SK-N-SH treated with all-trans-retinoic acid at 6 μM for 48 hours (cell line): Measurements from ENCODE around the gene PICK1.

Experiments used
- ATAC-seq: fragments of 200-7000 bp; cut with Tn5 transposase; 3 replicates; pipeline ENCODE4 v1.9.1; 2020; ENCODE audit warnings: mild to moderate bottlenecking, moderate library complexity
- CSDC2 ChIP-seq: fragments of 250-450 bp; sonication (Bioruptor Pico); IDR thresholded peaks from 2 replicates; pipeline ENCODE4 v1.5.0; 2020; ENCODE audit warnings: mild to moderate bottlenecking, moderate library complexity
- GLIS3 ChIP-seq: fragments of 250-450 bp; sonication (Bioruptor Pico); IDR thresholded peaks from 2 replicates; pipeline ENCODE4 v1.5.0; 2020; ENCODE audit warnings: mild to moderate bottlenecking, moderate library complexity
- ISL1 ChIP-seq: fragments of 250-450 bp; sonication (Bioruptor Pico); IDR thresholded peaks from 2 replicates; pipeline ENCODE4 v2.1.2; 2022; ENCODE audit warnings: mild to moderate bottlenecking, moderate library complexity
- OSR1 ChIP-seq: fragments of 250-450 bp; sonication (Bioruptor Pico); IDR thresholded peaks from 2 replicates; pipeline ENCODE4 v1.8.0; 2022; ENCODE audit warnings: moderate library complexity, mild to moderate bottlenecking, inconsistent platforms
- PATZ1 ChIP-seq: fragments of 250-450 bp; sonication (Bioruptor Pico); IDR thresholded peaks from 2 replicates; pipeline ENCODE4 v1.8.0; 2020; ENCODE audit warnings: mild to moderate bottlenecking, moderate library complexity, borderline replicate concordance
- PPARA ChIP-seq: fragments of 250-450 bp; sonication (Bioruptor Pico); IDR thresholded peaks from 2 replicates; pipeline ENCODE4 v1.5.0; 2020; ENCODE audit warnings: mild to moderate bottlenecking, borderline replicate concordance
- RARB ChIP-seq: fragments of 250-450 bp; sonication (Bioruptor Pico); IDR thresholded peaks from 2 replicates; pipeline ENCODE4 v1.8.0; 2021; ENCODE audit warnings: mild to moderate bottlenecking, moderate library complexity
- SNAI2 ChIP-seq: fragments of 250-450 bp; sonication (Bioruptor Pico); IDR thresholded peaks from 2 replicates; pipeline ENCODE4 v1.5.0; 2020; ENCODE audit warnings: mild to moderate bottlenecking, moderate library complexity
- TCF4 ChIP-seq: fragments of 250-450 bp; sonication (Bioruptor Pico); IDR thresholded peaks from 2 replicates; pipeline ENCODE4 v1.8.0; 2021; ENCODE audit warnings: mild to moderate bottlenecking, moderate library complexity, borderline replicate concordance
- ZC3H10 ChIP-seq: fragments of 250-450 bp; sonication (Bioruptor Pico); IDR thresholded peaks from 2 replicates; pipeline ENCODE4 v1.5.1; 2021; ENCODE audit warnings: mild to moderate bottlenecking, moderate library complexity
- ZFP3 ChIP-seq: fragments of 250-450 bp; sonication (Bioruptor Pico); IDR thresholded peaks from 2 replicates; pipeline ENCODE4 v1.5.0; 2020; ENCODE audit warnings: mild to moderate bottlenecking, moderate library complexity
- ZFP30 ChIP-seq: fragments of 450-650 bp; formaldehyde crosslinking; IDR thresholded peaks from 2 replicates; pipeline ENCODE4 v1.5.0; 2022; ENCODE audit warnings: mild to moderate bottlenecking, moderate library complexity
- ZNF565 ChIP-seq: fragments of 450-650 bp; formaldehyde crosslinking; conservative IDR thresholded peaks from 2 replicates; pipeline ENCODE4 v1.5.0; 2020; ENCODE audit warnings: low read depth, mild to moderate bottlenecking, moderate library complexity
- ZNF70 ChIP-seq: fragments of 450-650 bp; formaldehyde crosslinking; IDR thresholded peaks from 2 replicates; pipeline ENCODE4 v1.5.0; 2020; ENCODE audit warnings: mild to moderate bottlenecking, moderate library complexity
- ZNF8 ChIP-seq: fragments of 450-650 bp; formaldehyde crosslinking; IDR thresholded peaks from 2 replicates; pipeline ENCODE4 v1.5.0; 2020; ENCODE audit warnings: mild to moderate bottlenecking, moderate library complexity
- TF ChIP-seq, protein P1 (sequence below): fragments of 250-450 bp; sonication (Bioruptor Pico); IDR thresholded peaks from 2 replicates; pipeline ENCODE4 v1.5.0; 2020; ENCODE audit warnings: mild to moderate bottlenecking, moderate library complexity
- TF ChIP-seq, protein P2 (sequence below): fragments of 250-450 bp; sonication (Bioruptor Pico); IDR thresholded peaks from 2 replicates; pipeline ENCODE4 v1.8.0; 2021; ENCODE audit warnings: low read depth, mild to moderate bottlenecking, moderate library complexity, borderline replicate concordance

PICK1 gene

DNA sequence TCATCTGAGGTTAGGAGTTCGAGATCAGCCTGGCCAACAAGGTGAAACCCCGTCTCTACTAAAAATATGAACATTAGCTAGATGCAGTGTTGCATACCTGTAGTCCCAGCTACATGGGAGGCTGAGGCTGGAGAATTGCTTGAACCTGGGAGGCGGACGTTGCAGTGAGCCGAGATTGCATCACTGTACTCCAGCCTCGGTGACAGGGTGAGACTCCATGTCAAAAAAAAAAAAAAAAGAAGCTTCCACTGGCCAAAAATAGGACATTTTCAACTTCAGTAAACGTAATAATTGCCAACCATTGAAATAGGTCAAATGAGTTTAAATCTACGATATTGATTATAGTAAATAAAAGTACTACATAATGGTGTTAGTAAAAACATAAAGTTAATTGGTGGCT lies 46.4 kb downstream of the PICK1 start (continued):
- no peak for TF ChIP-seq ZFP3 (CRISPR knock-in tag)
- TF ChIP-seq, protein P1, sequence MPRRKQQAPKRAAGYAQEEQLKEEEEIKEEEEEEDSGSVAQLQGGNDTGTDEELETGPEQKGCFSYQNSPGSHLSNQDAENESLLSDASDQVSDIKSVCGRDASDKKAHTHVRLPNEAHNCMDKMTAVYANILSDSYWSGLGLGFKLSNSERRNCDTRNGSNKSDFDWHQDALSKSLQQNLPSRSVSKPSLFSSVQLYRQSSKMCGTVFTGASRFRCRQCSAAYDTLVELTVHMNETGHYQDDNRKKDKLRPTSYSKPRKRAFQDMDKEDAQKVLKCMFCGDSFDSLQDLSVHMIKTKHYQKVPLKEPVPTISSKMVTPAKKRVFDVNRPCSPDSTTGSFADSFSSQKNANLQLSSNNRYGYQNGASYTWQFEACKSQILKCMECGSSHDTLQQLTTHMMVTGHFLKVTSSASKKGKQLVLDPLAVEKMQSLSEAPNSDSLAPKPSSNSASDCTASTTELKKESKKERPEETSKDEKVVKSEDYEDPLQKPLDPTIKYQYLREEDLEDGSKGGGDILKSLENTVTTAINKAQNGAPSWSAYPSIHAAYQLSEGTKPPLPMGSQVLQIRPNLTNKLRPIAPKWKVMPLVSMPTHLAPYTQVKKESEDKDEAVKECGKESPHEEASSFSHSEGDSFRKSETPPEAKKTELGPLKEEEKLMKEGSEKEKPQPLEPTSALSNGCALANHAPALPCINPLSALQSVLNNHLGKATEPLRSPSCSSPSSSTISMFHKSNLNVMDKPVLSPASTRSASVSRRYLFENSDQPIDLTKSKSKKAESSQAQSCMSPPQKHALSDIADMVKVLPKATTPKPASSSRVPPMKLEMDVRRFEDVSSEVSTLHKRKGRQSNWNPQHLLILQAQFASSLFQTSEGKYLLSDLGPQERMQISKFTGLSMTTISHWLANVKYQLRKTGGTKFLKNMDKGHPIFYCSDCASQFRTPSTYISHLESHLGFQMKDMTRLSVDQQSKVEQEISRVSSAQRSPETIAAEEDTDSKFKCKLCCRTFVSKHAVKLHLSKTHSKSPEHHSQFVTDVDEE (CRISPR knock-in tag): no peak
- no peak for TF ChIP-seq ISL1 (CRISPR knock-in tag)

GRCh38 chr22:38104084-38104483 lies 46.9 kb downstream of the PICK1 start:
- ATAC-seq: peak; percentile 52; the same call in 2 of the 3 replicates
- TF ChIP-seq ZNF8 (CRISPR knock-in tag) (no peak), TCF4 (CRISPR knock-in tag) (no peak), ZNF565 (CRISPR knock-in tag) (no peak), ZFP3 (CRISPR knock-in tag) (no peak), OSR1 (CRISPR knock-in tag) (no peak), PATZ1 (CRISPR knock-in tag) (no peak), PPARA (CRISPR knock-in tag) (no peak), ZC3H10 (CRISPR knock-in tag) (no peak), RARB (CRISPR knock-in tag) (no peak), ZNF70 (no peak), GLIS3 (no peak)
- TF ChIP-seq, protein P1 (CRISPR knock-in tag): no peak

DNA sequence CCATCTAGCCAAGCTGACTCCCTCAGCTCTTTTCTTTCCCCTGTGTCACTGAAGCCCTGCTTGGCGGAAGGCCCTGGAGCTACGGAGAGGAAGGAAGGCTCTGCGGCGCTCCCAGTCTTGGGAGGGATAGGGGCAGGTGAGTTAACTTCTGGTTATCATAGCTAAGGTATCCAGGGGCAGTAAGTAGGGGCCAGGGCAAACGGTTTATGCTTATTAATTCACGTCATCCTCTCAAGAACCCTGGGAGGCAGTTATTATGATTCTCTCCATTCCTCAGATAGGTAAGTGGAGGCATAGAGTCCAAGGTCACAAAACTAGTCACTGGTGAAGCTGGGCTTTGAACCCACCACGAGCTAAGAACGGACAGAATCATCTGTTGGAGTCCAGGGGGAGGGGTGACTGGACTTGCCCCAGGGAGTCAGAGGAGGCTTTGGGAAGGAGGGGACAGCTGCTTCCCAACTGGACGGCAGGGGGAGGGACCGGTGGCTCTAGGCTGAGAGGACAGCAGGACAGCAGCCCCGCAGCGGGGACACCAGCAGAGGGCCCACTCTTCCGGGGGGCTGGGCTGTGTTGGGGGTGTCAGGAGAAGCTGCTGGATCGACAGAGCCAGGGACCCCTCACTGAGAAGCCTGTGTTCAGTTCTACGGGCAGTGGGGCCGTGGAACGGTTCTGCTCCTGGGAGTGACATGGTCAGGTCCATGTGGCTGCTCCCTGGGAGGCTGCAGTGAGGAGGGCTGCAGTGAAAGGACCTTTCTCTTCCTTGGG lies 49.8 kb downstream of the PICK1 start:
- TF ChIP-seq, protein P1 (CRISPR knock-in tag): no peak
- TF ChIP-seq, all 23 proteins: peak for 0
- no peak for ATAC-seq

- ATAC-seq: no peak
- TF ChIP-seq ZC3H10 (CRISPR knock-in tag): no peak
- no peak for TF ChIP-seq CSDC2
- TF ChIP-seq SNAI2 (CRISPR knock-in tag): no peak
- TF ChIP-seq ZFP3 (CRISPR knock-in tag): no peak
- no peak for TF ChIP-seq GLIS3
- no peak for TF ChIP-seq OSR1 (CRISPR knock-in tag)
- no peak for TF ChIP-seq ZNF565 (CRISPR knock-in tag)
- TF ChIP-seq RARB (CRISPR knock-in tag): no peak
- TF ChIP-seq, protein P2, sequence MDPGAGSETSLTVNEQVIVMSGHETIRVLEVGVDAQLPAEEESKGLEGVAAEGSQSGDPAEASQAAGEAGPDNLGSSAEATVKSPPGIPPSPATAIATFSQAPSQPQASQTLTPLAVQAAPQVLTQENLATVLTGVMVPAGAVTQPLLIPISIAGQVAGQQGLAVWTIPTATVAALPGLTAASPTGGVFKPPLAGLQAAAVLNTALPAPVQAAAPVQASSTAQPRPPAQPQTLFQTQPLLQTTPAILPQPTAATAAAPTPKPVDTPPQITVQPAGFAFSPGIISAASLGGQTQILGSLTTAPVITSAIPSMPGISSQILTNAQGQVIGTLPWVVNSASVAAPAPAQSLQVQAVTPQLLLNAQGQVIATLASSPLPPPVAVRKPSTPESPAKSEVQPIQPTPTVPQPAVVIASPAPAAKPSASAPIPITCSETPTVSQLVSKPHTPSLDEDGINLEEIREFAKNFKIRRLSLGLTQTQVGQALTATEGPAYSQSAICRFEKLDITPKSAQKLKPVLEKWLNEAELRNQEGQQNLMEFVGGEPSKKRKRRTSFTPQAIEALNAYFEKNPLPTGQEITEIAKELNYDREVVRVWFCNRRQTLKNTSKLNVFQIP (CRISPR knock-in tag): no peak
- no peak for TF ChIP-seq ZFP30
- TF ChIP-seq PATZ1 (CRISPR knock-in tag): no peak
These were observed 50.7 kb downstream of the PICK1 start for GRCh38 chr22:38107692-38108515.
